ENCODE results near the gene PCDHGA9. TPM values are rescaled to one million over a fixed set of nuclear protein-coding genes. Genes with fewer than 3 reads are reported as not detected.
"Not testable (repeated sequence)": the region's sequence is repeated elsewhere in the genome, so short reads cannot be mapped to it uniquely, and the experiment has no call there.

The PCDHGA9 gene
- total RNA-seq, 6 experiments from 2014 or later: 1.0 to 2.5 (median 1.3) TPM

DNA sequence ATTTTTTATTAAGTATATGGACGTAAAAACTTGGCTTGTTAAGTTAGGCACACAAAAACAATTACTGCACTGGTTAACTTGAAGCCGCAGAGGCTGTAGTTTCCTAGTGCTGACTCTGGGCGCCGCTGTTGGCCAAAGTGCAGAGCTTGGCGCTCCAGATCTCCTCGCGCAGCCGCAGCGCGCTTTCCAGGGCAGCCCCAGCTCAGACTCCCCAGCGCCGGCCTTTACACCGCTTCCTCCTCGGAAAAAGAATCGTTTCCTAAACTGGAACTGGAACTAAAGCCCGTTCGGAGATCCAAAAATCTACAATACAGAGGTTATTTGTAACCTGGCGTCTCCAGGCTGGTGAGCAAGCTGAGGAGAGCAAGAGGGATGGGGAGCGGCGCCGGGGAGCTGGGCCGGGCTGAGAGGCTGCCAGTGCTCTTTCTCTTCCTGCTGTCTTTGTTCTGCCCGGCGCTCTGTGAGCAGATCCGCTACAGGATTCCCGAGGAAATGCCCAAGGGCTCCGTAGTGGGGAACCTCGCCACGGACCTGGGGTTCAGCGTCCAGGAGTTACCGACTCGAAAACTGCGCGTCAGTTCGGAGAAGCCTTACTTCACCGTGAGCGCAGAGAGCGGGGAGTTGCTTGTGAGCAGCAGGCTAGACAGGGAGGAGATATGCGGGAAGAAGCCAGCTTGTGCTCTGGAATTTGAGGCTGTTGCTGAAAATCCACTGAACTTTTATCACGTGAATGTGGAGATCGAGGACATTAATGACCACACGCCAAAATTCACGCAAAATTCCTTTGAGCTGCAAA, 4.6 kb upstream of the PCDHGA9 start, which contains the start of gene PCDHGB5:
TSS of gene PCDHGB5 (plus strand) at position 192 of the 796 bp plus-strand sequence. CDS start at position 373, 181 bp downstream.
- 3% methylated on average over 18 of the region's 43 CpGs for WGBS (ENCODE audit: insufficient coverage, low coverage, low lambda C conversion rate, missing lambda C conversion rate)
- ATAC-seq: peak; percentile 98 to 100 (median 99)
- H3K36me3 ChIP-seq; H3K27me3 ChIP-seq; H3K4me1 ChIP-seq; H3K27ac ChIP-seq; intact Hi-C loops (cut with DNase I): not testable (repeated sequence)
- TF ChIP-seq, protein P1, sequence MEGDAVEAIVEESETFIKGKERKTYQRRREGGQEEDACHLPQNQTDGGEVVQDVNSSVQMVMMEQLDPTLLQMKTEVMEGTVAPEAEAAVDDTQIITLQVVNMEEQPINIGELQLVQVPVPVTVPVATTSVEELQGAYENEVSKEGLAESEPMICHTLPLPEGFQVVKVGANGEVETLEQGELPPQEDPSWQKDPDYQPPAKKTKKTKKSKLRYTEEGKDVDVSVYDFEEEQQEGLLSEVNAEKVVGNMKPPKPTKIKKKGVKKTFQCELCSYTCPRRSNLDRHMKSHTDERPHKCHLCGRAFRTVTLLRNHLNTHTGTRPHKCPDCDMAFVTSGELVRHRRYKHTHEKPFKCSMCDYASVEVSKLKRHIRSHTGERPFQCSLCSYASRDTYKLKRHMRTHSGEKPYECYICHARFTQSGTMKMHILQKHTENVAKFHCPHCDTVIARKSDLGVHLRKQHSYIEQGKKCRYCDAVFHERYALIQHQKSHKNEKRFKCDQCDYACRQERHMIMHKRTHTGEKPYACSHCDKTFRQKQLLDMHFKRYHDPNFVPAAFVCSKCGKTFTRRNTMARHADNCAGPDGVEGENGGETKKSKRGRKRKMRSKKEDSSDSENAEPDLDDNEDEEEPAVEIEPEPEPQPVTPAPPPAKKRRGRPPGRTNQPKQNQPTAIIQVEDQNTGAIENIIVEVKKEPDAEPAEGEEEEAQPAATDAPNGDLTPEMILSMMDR (IDR thresholded peaks at IDR 0.05): peak; percentile 47 to 70 (median 58)
- Histone ChIP-seq H3K9me3 (peaks cover 0 to 15% (median 6%) of the 10 kb centered on the region in 4 donors), H3K4me3 (peak within 1 kb of the TSS; percentile 33 to 49 (median 38))
- DNase-seq: peak in 1 of 3 donors; percentile 57

DNA sequence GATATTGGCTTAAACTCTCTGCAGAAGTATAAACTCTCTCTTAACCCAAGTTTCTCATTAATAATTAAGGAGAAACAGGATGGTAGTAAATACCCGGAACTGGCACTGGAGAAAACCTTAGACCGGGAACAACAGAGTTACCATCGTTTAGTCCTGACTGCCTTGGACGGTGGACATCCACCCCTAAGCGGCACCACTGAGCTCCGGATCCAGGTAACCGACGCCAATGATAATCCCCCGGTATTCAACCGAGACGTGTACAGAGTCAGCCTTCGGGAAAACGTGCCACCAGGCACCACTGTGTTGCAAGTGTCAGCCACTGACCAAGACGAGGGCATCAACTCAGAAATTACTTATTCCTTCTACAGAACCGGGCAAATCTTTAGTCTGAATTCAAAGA, 4.0 kb upstream of the PCDHGA9 start:
- peaks cover 0 to 17% (median 7%) of the 10 kb centered on the region in 4 donors for H3K9me3 ChIP-seq
- no peak for TF ChIP-seq POLR2A (IDR thresholded peaks at IDR 0.05)
- TF ChIP-seq, protein P1 (IDR thresholded peaks at IDR 0.05): no peak
- no peaks in the 10 kb centered on the region for H3K36me3 ChIP-seq
- no peak overlapping the region for H3K27ac ChIP-seq
- H3K4me3 ChIP-seq: no peak overlapping the region
- no peak for DNase-seq
- intact Hi-C loops (cut with DNase I): no loop called here
- H3K27me3 ChIP-seq: no peaks in the 10 kb centered on the region
- WGBS (ENCODE audit: insufficient coverage, low coverage, low lambda C conversion rate, missing lambda C conversion rate): 22% methylated on average over 7 of the region's 15 CpGs
- no peak for ATAC-seq
- H3K4me1 ChIP-seq: no peaks in the 10 kb centered on the region

DNA sequence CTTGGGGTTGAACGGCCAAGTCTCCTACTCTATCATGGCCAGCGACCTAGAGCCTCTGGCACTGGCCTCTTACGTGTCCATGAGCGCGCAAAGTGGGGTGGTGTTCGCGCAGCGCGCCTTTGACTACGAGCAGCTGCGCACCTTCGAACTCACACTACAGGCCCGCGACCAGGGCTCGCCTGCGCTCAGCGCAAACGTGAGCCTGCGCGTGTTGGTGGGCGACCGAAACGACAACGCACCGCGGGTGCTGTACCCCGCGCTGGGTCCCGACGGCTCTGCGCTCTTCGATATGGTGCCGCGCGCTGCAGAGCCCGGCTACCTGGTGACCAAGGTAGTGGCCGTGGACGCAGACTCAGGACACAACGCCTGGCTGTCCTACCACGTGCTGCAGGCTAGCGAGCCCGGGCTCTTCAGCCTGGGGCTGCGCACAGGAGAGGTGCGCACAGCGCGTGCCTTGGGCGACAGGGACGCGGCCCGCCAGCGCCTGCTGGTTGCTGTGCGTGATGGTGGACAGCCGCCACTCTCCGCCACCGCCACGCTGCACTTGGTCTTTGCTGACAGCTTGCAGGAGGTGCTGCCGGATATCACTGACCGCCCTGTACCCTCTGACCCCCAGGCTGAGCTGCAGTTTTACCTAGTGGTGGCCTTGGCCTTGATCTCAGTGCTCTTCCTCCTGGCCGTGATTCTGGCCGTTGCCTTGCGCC, 2.9 kb upstream of the PCDHGA9 start:
- TF ChIP-seq, protein P1 (IDR thresholded peaks at IDR 0.05): no peak
- TF ChIP-seq POLR2A (IDR thresholded peaks at IDR 0.05): no peak
- peaks cover 0 to 22% (median 7%) of the 10 kb centered on the region in 4 donors for H3K9me3 ChIP-seq
- H3K4me3 ChIP-seq: no peak overlapping the region
- DNase-seq: no peak
- ATAC-seq: no peak
- H3K4me1 ChIP-seq: no peaks in the 10 kb centered on the region
- no peak overlapping the region for H3K27ac ChIP-seq
- H3K36me3 ChIP-seq: no peaks in the 10 kb centered on the region
- intact Hi-C loops (cut with DNase I): loop anchor here in 1 of 2 donors (10.0 kb wide), 1 partner anchor 155 kb away; no protein-coding TSS in a partner anchor
- WGBS (ENCODE audit: insufficient coverage, low coverage, low lambda C conversion rate, missing lambda C conversion rate): no CpG with 5 or more reads among the region's 61 CpGs
- no peaks in the 10 kb centered on the region for H3K27me3 ChIP-seq

DNA sequence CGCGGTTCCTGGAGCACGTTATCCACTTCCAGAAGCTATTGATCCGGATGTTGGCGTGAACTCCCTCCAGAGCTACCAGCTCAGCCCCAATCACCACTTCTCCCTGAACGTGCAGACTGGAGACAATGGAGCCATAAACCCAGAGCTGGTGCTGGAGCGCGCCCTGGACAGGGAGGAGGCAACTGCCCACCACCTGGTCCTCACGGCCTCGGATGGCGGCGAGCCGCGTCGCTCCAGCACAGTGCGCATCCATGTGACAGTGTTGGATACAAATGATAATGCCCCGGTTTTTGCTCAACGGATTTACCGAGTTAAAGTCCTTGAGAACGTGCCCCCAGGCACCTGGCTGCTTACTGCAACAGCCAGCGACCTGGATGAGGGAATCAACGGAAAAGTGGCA, 809 bp downstream of the PCDHGA9 start:
- Histone ChIP-seq H3K27ac (no peak overlapping the region), H3K4me1 (no peaks in the 10 kb centered on the region), H3K36me3 (no peaks in the 10 kb centered on the region), H3K9me3 (peaks cover 0 to 22% (median 4%) of the 10 kb centered on the region in 4 donors), H3K4me3 (no peak overlapping the region), H3K27me3 (no peaks in the 10 kb centered on the region)
- intact Hi-C loops (cut with DNase I): loop anchor here in 1 of 2 donors (10.0 kb wide), 1 partner anchor 151 kb away; no protein-coding TSS in a partner anchor
- DNase-seq (no peak), ATAC-seq (no peak)
- 27% methylated on average over 17 of the region's 22 CpGs for WGBS (ENCODE audit: insufficient coverage, low coverage, low lambda C conversion rate, missing lambda C conversion rate)
- TF ChIP-seq POLR2A (IDR thresholded peaks at IDR 0.05): no peak
- TF ChIP-seq, protein P1 (IDR thresholded peaks at IDR 0.05): no peak

All from right lobe of liver (tissue), 6 donors.